Measurements from ENCODE around the gene MAD1L1. TPM values are rescaled to one million over a fixed set of nuclear protein-coding genes. Genes with fewer than 3 reads are reported as not detected.

MAD1L1 gene
- total RNA-seq, 3 donors from 2014 or later, result 25.3 to 31.2 (median 26.2) TPM

DNA sequence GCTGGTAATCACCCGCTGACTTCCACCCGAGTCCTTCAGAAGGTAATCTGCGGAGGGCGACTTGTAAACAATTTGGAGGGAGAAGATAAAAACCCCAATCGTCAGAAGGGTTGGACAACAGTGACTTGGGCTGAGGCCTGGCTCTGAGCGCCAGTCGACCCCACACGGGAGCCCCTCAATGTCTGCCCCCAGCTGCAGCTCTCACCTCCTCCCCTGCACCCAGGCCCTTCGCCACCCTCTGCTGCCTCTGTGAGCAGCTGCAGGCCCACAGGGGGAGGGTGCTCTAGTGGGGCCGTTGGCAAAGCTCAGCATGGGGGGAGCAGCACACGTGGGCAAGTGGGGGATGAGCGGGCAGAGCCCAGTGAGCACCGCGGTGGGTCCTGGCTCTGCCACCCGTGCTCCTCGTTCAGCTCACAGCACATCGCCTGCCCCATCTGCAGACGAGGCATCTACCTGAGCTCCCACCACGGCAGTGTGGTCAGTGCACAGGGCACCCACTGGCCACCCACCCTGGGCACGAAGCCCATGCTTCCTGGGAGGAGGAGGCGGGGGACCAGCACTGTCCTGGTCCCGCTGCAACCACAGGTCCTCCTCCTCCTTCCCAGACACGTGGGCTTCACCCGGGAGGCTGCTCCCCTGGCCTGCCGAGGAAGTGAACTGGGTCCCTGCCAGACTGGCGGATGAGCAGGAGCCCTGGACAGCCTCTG, 282.1 kb downstream of the MAD1L1 start:
- intact Hi-C loops (cut with DNase I, micrococcal nuclease), result no loop called here
- H3K4me3 ChIP-seq, result no peak overlapping the region

DNA sequence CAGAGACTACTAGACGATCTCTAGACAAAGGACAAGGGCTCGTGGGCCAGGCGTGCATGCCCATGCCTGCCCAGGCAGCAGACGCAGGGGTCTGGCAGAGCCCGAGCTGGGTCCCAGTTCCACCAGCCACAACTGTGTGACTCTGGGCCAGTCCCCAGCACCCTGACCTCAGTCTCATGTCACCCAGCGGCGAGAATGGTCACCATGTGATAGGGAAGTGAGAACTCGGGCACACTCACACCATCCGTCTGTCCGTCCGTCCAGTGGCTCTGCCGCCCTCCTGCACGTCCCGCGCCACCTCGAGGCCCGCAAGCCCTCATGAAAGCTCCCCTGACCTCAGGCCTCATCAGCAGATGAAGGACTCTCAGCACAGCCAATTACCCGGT, 282.7 kb downstream of the MAD1L1 start:
- DNase-seq (peak in 1 of 3 donors; percentile 36), ATAC-seq (no peak)
- no peaks in the 10 kb centered on the region for H3K36me3 ChIP-seq (ENCODE audit: low read depth)
- H3K4me1 ChIP-seq (ENCODE audit: low read depth), result peaks cover 3% of the 10 kb centered on the region
- H3K9me3 ChIP-seq, result no peaks in the 10 kb centered on the region
- H3K4me3 ChIP-seq, result no peak overlapping the region
- intact Hi-C loops (cut with DNase I, micrococcal nuclease), result no loop called here
- TF ChIP-seq, protein P1, sequence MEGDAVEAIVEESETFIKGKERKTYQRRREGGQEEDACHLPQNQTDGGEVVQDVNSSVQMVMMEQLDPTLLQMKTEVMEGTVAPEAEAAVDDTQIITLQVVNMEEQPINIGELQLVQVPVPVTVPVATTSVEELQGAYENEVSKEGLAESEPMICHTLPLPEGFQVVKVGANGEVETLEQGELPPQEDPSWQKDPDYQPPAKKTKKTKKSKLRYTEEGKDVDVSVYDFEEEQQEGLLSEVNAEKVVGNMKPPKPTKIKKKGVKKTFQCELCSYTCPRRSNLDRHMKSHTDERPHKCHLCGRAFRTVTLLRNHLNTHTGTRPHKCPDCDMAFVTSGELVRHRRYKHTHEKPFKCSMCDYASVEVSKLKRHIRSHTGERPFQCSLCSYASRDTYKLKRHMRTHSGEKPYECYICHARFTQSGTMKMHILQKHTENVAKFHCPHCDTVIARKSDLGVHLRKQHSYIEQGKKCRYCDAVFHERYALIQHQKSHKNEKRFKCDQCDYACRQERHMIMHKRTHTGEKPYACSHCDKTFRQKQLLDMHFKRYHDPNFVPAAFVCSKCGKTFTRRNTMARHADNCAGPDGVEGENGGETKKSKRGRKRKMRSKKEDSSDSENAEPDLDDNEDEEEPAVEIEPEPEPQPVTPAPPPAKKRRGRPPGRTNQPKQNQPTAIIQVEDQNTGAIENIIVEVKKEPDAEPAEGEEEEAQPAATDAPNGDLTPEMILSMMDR (IDR thresholded peaks at IDR 0.05), result no peak

More for the DNA sequence above, 282.1 kb downstream of the MAD1L1 start:
- Histone ChIP-seq H3K4me1 (ENCODE audit: low read depth) (peaks cover 3% of the 10 kb centered on the region), H3K9me3 (no peaks in the 10 kb centered on the region), H3K36me3 (ENCODE audit: low read depth) (no peaks in the 10 kb centered on the region)
- ATAC-seq (no peak), DNase-seq (peak in 1 of 3 donors; percentile 46)
- TF ChIP-seq, protein P1 (IDR thresholded peaks at IDR 0.05), result no peak

DNA sequence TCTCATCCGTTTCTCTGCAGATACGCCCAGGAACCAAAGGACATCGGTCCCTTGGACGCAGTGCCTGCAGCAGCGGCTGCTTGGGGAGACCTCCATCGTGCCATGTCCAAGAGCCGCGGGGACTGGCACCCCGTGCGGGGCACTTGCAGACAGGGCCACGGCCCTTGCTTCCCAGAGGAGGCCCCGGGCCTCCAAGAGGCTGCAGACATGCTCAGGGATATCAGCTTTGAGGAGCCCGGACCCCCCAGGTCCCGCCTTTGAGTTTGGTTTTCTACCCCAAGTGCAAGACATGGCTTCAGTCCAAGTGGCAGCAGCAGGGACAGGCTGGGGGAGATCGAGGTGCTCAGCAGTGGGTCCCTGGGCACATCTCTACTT, 283.1 kb downstream of the MAD1L1 start:
- Histone ChIP-seq H3K9me3 (no peaks in the 10 kb centered on the region), H3K4me1 (ENCODE audit: low read depth) (peaks cover 3% of the 10 kb centered on the region), H3K36me3 (ENCODE audit: low read depth) (no peaks in the 10 kb centered on the region), H3K4me3 (no peak overlapping the region)
- TF ChIP-seq, protein P1 (IDR thresholded peaks at IDR 0.05), result no peak
- no peak for ATAC-seq
- DNase-seq, result peak in 1 of 3 donors; percentile 42
- intact Hi-C loops (cut with DNase I, micrococcal nuclease), result no loop called here

DNA sequence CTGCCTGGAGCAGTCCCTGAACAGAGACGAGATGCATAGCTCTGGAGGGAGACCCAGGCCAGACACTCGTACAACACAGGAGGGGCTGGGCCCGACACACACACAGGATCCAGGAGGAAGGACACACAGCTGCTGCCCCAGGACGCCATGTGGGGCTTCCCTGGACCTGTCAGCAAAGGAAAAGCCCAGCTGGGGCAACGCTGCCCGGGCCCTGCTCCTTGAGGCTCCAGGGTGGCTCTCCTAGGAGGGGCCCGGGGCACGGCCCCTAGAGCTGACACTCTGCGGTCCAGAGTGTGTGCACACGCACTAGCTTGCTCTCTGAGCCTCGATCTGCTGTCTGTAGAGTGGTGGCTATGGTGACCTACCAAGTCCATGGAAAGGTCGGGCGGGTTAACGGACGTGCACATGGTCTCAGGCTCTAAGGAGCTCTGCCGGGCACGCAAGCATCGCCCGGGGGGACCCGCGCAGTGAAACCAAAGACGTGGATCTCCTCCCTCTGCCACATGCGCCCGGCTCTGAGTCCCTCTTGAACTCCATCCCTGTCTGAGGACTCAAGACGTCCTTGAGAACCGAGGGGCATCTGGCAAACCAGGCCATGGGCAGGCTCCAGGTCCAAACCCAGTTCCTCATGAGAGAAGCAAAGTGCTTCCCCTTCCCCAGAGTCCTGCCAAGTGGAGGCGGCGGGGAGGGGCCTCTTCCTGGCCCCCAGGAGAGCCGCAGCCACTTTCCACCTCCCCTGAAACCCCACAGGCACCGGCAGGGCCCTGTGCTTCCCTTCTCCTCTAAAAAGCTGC, 283.7 kb downstream of the MAD1L1 start:
- intact Hi-C loops (cut with DNase I, micrococcal nuclease), result no loop called here
- peak in 1 of 3 donors; percentile 36 for DNase-seq
- Histone ChIP-seq H3K4me3 (no peak overlapping the region), H3K9me3 (no peaks in the 10 kb centered on the region), H3K4me1 (ENCODE audit: low read depth) (peaks cover 3% of the 10 kb centered on the region), H3K36me3 (ENCODE audit: low read depth) (no peaks in the 10 kb centered on the region)
- no peak for ATAC-seq
- TF ChIP-seq, protein P1 (IDR thresholded peaks at IDR 0.05), result no peak

DNA sequence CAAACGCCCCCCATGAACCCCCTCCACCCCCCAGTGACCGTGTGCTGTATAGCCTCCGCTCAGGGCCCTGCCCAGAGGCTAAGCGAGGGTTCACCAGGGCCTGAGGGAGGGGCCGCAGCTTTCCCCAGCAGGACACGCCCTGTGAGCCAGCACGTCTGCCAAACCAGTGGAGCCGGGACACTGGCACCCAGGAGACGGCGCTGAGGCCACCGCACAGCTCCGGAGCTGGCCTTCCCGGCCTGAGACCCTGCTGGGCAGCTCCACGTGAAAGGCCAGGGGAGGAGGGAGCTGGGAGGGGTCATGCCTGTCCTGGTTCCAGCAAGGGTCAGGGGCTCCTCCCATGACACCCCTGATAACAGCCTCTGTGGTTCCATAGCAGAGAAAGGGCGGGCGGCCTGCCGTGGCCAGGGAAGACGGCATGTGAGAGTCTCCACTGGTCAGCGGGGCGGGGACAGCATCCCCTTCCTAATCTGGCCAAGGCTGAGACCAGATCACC, 284.4 kb downstream of the MAD1L1 start:
- H3K4me3 ChIP-seq, result no peak overlapping the region
- DNase-seq, result peak in 1 of 3 donors; percentile 45
- H3K36me3 ChIP-seq (ENCODE audit: low read depth), result no peaks in the 10 kb centered on the region
- H3K9me3 ChIP-seq, result no peaks in the 10 kb centered on the region
- intact Hi-C loops (cut with DNase I, micrococcal nuclease), result no loop called here
- H3K4me1 ChIP-seq (ENCODE audit: low read depth), result peaks cover 3% of the 10 kb centered on the region
- TF ChIP-seq, protein P1 (IDR thresholded peaks at IDR 0.05), result no peak
- ATAC-seq, result no peak
